Stimulated activated CD4-positive, alpha-beta T cell treated with anti-CD3 and anti-CD28 coated beads, Interleukin-12 subunit alpha, Interleukin-12 subunit beta, amount 100 ng/mL, for 4 hours (primary cell): ENCODE results near the gene ENTPD6.
"Not testable (repeated sequence)": the region's sequence is repeated elsewhere in the genome, so short reads cannot be mapped to it uniquely, and the experiment has no call there.

Source experiments
- DNase-seq: peaks from one replicate; pipeline ENCODE4 v3.0.0-alpha.2; 2020

ENTPD6 gene

DNA sequence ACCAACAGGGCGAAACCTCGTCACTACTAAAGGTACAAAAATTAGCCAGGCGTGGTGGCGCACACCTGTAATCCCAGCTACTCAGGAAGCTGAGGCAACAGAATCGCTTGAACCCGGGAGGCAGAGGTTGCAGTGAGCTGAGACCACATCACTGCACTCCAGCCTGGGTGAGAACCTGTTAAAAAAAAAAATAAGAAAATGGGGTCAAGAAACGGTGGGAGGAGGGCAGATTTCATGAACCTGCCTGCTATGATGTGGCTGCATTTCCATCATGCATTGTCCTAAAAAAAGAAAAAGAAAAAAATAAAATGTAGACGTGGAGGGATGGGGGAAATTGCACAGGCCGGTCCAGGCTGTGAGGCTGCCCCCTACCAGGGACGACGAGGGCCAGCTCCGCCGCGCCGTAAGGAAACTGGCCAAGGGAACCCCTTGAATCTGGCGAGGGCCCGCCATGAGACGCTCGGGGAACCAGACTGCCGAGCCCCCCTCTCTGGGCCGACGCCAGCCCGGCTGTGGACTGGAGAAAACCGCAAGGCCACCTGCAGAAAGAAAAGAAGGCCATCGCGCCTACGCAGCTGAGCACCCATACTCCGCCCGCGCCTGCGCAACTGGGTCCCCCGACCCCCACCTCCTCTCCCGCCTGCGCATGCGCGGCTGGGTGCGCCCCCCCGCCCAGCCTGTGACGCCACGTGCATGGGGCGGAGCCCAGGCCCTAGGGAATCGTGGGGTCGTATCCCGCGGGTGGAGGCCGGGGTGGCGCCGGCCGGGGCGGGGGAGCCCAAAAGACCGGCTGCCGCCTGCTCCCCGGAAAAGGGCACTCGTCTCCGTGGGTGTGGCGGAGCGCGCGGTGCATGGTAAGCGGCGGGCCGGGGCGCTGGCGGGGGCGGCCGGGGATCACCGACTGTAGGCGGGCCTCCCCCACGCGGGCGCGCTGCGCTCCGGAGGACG is at the start of gene ENTPD6:
Gene ENTPD6 (plus strand): TSS at position 699 of the 948 bp plus-strand sequence. CDS start 10,825 bp downstream, outside the sequence.
- DNase-seq, result peak; percentile 89

DNA sequence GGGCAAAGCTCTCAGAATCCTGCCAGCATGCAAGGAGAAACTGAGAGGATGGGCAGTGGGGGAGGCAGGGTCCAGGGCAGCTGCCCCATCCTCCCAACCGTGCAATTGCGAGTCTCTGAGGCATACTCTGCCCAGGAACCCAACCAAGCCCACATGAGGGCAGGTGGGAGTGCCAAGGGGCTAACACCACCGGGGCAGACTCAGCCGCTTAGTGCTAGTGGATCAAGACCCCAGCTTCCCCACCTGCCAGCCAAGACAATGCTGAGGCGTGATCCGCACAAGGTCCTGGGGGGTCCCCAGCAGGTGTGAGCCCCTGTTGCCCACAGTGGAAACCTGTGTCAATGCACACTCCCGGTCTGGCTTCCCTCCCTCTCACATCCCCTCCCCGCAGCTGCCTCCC is 48.5 kb upstream of the ENTPD6 start:
- no peak for DNase-seq

DNA sequence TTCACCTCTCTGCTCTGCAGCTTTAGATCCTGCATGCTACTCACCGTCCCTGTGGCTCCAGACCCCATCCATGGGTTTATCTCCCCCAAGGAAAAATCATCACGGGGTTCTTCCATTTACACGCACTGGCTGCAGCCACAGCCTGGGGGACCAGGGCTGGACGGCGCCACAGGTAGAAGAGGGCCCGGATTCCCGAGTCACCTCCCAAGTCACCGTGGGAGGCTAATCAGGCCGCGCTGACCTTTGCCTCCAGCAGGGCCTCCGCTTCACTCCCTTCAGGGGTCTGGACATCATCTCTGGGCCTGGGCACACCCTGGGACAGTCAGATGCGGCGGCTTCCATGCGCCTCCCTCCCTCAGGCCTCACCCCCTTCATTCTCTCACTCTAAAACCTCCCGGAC is 47.8 kb upstream of the ENTPD6 start:
- DNase-seq, result no peak

DNA sequence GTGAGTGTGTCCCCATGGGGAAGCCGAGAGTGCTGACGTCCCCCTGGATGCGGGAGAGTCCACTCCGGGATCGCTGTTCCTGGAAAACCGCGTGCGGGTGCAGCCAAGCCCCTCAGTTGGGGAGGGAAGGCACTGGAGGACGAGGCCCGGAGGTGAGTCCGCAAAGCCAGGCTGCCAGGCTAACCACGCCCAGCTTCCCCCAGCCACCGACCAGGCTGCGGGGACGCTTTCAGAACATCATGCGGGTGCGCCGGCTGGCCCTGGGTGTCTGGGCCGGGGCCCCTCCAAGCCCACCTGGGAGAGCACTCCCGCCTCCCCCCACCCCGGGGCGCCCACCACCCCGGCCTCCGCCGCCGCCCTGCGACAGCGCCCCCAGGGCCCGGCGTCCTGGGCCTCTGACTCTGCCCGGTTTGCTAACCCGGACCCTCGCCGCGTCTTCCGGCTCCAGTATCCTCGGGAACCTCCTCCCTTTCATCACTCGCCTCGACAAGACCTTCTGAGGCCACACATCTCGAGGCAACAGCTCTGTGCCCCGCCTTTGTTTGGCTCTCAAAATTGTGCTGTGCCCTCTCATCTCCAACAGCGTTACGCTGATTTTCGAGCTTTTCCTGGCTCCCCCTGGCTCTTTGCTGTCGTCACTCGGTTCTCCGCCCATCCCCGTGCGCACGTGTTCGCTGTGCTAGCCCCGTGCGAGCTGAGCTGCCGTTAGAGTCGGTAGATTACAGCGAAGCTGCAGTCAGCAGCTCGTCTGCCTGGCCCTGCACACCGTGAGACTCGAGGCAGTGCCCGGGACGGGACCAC is 47.1 kb upstream of the ENTPD6 start:
- DNase-seq, result peak; percentile 57

DNA sequence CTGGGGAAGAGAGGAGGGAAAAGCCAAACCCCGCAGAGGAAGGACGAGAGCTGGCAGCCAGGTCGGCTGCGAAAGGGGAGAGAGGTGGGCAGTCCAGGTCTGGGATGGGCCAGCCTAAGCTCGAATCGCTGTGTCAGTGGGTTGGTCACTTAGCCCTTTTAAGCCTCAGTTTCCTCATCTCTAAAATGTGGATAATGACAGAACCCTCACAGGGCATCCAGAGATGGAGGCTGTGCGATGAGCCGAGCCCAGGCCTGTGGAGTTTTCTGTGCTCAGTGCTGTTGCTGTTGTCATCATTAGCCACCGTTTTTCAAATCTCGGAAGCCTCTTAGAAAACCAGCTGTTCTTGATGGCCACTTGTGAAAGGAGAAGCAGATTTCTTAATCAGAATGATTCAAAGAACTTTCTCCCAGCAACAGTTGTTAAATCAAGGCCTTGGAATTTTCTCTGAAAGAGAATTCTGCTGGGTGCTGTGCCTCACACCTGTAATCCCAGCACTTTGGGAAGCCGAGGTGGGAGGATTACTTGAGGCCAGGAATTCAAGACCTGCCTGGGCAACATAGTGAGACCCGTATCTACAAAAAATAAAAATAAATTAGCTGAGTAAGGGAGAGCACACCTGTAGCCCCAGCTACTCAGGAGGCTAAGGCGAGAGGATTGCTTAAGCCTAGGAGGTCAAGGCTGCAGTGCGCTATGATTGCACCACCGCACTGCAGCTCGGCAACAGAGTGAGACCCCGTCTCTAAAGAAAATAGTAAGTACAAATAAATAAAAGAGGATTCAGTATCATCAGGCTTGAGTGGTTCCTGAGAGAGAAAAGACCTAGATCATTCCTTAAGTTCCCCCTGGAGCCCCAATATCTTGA is 46.3 kb upstream of the ENTPD6 start:
- DNase-seq, result no peak

DNA sequence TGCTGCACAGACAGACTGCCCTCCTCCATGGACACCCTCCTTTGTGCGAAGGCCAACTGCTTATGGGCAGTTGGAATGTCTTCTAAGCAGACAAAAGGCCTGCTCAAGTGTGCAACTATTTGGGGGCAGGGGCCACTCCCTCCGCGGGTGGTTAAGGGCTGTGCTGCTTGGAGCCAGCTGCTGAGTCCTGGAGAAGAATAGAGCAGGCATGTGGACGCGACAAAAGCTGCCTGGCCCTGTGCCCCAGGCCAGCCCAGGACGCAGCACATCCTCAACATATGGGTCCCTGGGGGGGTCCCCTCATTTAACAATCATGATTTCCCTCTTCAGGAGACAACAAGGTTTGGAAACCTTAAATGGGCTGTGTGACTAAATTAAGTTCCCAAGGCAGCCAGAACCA is 45.5 kb upstream of the ENTPD6 start:
- DNase-seq, result no peak

DNA sequence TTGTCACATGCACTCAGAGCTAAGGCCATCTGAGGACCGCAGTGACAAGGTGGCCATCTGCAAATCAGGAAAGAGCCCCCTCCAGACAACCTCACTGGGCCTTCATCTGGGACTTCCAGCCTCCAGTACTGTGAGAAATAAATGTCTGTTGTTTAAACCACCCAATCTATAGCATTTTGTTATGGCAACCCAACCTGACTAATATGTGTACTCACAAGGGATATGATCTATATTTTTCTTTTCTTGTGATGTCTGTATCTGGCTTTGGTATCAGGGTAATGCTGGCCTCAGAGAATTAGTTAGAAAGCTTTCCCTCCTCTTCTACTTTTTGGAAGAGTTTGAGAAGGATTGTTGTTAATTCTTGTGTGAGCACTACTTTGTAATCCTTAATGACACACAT is 37.5 kb upstream of the ENTPD6 start:
- DNase-seq, result no peak

DNA sequence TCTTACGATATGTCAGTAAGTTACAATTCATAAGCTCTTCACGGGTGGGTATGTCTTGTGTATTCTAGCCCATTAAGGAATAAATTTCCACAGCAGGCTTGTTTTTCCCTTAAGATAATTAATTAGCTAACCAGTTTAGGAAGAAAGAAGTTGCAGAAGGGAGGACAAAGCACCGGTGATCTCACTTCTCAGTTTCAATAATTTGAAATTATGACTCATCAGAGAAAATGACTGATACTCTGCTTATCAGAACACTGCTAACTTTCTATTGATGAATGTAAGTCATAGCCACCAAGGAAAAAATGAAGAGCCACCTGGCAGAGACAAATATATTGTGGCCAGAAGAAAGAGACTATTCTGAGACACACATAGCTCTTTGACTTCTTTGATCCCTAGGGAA is 35.0 kb upstream of the ENTPD6 start:
- no peak for DNase-seq

DNA sequence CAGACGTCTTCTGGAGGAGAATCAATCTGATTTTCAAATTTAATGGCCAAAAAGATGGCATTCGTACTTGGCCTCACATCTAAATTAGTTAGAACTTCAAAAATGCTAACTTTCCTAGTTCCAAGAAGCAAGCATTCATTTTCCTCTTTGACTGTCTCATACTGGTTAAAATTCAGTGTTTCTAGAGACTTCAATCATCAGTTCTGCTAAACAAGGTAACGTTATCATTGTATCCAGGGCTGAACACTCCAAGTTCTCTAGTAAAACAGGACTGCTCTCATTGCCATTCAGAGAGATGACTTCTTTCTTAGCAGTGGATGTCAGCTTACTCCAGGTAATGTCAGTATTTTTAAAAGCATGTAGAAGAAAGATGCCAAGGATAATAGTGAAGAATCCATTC is 34.6 kb upstream of the ENTPD6 start:
- no peak for DNase-seq

DNA sequence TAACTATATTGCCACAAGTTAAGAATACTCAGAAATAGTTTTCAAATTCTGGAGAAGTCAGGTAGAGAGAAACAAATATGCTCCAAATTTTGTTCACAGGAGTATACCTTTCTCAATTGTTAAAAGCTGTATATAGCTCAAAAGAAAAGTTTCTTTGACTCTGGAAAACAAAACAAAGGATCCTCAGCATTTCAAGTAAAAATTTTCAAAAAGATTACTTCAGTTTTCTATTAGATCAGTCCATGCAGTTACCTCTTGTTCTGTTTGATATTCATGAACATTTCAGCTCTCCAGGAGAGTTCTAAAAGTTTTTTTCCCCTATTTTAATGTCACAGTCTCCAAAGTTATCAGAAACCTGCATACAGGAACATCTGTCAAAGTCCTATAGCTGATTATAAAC is 30.4 kb upstream of the ENTPD6 start:
- no peak for DNase-seq

DNA sequence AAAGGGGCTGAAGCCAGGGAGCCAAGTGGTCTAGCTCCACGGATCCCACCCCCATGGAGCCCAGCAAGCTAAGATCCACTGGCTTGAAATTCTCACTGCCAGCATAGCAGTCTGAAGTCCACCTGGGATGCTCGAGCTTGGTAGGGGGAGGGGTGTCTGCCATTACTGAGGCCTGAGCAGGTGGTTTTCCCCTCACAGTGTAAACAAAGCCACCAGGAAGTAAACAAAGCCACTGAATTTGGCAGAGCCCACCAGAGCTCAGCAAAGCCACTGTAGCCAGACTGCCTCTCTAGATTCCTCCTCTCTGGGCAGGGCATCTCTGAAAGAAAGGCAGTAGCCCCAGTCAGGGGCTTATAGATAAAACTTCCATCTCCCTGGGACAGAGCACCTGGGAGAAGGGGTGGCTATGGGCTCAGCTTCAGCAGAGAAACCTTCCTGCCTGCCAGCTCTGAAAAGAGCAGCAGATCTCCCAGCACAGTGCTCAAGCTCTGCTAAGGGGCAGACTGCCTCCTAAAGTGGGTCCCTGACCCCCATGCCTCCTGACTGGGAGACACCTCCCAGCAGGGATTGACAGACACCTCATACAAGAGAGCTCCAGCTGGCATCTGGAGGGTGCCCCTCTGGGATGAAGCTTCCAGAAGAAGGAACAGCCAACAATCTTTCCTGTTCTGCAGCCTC is 29.3 kb upstream of the ENTPD6 start:
- not testable (repeated sequence) for DNase-seq

DNA sequence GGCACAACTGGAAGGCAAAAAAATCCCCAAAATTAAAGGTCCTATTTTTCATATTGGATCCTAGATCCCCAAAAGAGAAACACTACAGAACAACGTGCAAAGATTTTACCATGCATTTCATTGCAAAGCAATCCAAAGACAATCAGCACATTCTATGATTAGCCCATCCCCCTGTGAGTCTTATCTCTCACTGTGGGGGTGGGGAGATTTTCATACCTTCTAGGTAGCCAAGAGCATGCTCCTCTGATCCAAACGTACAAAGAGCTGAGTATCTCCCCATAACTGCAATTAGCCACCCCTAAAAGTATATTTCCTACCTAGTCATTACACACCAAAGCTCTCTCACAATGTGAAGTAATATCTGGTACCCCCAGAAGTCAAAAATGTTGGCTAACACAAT is 22.2 kb upstream of the ENTPD6 start:
- DNase-seq, result no peak

DNA sequence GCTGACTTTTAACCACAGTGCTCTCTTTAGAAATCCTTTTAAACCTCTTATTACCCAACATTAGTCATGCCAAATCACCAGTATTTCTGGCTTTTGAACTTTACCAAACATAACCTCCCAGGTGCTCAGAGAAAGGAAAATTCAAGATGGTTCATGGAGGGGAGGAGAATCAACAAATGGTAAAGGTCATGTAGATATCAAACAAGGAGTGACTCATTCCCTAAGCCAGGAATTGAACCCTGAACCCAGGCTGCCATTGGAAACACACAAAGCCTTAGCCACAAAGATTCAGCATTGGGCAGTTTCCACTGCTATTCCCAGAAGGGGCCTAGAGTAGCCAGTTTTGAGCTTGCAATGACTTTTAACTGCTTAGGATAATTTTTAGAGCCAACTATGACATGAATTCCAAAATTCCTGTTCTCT is 21.6 kb upstream of the ENTPD6 start:
- DNase-seq, result no peak

DNA sequence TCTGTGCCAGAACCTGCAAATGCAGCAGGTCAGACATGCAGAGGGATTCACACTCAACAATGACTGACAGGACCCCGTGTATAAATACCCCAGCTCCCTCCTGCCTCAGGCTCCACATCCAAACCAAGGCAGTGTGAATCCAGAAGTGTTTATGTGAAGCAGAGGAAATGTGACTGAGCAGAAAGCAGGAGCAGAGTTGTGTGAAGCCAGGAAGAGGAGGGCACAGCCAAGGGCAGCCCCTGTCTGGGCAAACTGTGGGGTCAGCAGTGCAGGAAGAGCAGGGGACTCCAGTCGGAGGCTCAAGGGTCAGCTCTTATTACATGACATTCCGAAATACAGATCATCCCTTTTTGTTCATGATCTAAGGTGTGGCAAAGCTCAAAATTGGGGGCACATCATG is 19.3 kb upstream of the ENTPD6 start:
- no peak for DNase-seq

DNA sequence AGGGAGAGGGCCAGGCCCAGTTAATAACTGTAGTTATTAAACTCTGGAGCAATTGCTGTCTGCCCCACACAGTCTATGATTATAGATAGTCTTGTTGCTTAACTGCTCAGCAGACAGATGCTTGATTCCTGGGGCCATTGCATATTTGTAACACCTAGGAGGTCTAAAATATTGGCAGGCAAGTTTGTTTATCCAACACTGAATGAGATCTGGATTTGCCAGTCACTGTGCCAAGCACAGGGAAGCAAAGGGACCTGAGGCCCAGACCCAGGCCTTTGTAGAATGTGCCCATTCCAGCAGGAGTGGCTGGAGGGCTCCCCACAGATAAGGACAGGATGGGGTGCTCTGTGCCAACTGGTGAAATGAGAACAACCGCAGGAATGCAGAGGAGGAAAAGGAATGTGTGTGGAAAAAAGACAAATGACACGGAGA is 17.6 kb upstream of the ENTPD6 start:
- no peak for DNase-seq

DNA sequence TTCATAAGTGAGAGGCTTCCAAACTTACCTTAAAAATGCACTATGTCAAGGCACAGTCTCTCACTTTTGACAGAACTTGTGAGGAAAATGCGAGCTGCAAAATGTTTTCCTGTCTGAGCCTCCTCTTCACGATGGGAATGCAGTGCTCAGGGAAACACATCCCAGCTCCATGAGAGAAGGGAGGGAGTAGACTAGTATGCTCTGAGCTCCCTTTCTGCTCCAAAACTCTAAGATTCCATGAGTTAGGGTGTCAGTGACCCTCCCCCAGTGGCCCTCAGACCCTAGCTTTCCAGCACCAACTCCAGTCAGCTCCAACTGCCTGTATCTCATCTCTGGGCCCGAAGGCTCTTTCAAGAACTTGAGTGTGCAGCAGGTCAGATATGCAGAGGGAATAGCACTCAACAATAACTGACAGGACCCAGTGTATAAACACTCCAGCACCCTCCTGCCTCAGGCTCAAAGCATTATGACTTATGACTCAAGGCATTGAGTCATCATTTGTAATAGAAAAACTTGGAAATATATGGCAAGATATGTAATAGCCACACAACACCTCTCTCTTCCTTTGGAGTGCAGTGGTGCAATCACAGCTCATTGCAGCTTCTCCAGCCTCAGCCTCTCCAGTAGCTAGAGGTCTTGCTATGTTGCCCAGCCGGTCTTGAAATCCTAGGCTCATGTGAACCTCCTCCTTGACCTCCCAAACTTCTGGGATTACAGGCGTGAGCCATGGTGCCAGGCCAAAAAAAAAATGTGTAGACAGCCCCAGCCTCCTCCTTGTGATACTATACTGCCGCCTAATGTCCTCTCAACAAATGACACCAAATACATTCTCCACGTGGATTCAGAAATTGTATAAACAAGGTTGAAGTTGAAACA is 16.7 kb upstream of the ENTPD6 start:
- no peak for DNase-seq

DNA sequence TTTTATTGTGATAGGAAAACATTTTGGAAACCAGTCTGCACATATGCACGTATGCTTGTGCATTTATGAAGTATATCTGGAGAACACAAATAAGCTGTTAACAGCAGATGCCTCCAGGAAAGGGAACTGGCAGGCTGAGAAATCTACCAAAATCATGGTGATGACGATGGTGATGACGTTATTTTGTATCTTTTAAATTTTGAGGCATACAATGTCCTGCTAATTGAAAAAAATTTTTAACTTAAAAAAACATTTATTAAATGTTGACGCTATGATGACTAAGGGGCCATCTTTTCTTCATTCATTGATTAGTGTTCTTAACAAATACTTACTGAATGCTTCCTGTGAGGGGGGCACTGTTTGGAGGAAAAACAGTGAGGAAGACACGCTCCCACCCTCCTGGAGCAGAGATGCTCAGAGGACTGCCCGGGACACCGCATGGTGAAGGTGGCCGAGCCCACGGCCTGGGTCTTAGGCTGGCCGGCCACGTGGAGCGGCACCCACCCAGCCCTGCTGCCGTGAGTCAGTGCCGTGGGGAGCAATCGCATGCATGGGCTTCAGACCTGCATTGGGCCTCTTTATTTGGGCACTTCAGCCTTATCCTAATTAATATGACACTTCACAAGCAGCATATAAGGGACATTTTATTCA is 15.9 kb upstream of the ENTPD6 start:
- no peak for DNase-seq

DNA sequence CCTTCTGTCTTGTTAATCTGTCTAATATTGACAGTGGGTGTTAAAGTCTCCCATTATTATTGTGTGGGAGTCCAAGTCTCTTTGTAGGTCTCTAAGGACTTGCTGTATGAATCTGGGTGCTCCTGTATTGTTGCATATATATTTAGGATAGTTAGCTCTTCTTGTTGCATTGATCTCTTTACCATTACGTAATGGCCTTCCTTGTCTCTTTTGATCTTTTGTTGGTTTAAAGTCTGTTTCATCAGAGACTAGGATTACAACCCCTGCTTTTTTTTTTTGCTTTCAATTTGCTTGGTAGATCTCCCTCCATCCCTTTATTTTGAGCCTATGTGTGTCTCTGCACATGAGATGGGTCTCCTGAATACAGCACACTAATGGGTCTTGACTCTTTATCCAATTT is 11.1 kb upstream of the ENTPD6 start:
- not testable (repeated sequence) for DNase-seq

DNA sequence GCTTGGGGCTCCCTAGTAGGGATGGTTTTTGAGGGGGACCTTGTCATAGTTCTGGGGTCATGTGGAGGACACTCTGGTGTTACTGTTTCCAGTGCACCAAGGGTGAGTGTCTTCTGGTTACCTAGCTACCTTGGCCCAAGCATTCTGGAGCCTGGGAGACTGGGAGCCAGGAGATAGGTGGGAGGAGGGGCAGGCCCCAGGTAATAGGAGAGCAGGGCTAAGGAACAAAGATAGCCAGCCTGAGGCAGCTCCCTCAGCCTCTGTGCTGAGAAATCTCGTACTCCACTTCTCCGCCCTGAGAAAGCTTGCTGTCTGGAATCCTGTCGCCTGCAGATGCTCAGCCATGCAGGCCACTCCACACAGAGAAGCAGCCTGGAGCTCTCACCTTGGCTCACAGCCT is 8.3 kb upstream of the ENTPD6 start:
- no peak for DNase-seq

DNA sequence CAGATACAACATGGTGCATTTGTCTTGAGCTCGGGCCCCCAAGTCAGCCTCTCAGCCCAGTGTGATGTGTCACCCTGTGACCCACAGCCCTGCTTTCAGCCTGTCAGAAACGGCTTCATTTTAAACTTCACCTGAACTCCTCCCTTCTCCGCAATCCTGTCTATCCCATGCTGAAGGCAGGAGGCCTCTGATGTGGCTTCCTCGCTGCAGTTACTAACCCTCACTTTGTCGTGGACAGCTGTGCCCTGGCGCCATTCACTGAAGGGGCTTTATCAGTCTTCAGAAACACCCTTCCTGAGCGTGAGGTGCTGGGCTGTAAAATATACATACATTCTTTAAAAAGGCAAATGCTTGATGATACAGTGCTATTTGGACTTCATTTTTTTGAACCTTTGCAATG is 7.9 kb upstream of the ENTPD6 start:
- DNase-seq, result no peak

DNA sequence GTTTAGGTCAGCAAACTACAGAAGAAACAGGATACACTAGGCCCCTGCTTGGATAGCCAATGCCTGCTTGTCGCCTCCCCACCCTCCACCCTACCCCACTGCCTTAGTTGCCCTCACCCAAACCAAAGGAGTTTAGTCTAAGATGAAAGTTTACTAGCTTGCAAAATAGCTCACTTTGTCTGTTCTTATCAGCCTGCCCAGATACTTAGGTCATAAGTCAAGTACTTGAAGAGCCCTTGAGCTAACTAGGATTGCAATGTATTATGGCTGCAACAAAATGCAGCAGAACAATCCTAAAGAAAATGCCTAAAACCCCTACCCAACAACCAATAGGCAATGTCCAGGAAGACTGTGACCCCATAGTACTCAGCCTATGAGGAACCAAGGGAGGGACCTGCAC is 7.3 kb upstream of the ENTPD6 start:
- DNase-seq, result no peak
